MM.1S (cell line): ENCODE data around the gene CTU1.

Experiments
- EZH2 ChIP-seq: fragments of 300-600 bp; sonication (generic); optimal IDR thresholded peaks from 2 replicates; pipeline ENCODE3; 2017; ENCODE audit warnings: low read depth, mild to moderate bottlenecking, antibody characterized with exemption, low read length, mixed read lengths
- TF ChIP-seq, protein P1 (sequence below): fragments of 300-600 bp; sonication (generic); IDR thresholded peaks from 2 replicates; pipeline ENCODE4 v1.5.1; 2016; ENCODE audit warnings: antibody characterized with exemption, low read length, mixed read lengths

- TF ChIP-seq, protein P1, sequence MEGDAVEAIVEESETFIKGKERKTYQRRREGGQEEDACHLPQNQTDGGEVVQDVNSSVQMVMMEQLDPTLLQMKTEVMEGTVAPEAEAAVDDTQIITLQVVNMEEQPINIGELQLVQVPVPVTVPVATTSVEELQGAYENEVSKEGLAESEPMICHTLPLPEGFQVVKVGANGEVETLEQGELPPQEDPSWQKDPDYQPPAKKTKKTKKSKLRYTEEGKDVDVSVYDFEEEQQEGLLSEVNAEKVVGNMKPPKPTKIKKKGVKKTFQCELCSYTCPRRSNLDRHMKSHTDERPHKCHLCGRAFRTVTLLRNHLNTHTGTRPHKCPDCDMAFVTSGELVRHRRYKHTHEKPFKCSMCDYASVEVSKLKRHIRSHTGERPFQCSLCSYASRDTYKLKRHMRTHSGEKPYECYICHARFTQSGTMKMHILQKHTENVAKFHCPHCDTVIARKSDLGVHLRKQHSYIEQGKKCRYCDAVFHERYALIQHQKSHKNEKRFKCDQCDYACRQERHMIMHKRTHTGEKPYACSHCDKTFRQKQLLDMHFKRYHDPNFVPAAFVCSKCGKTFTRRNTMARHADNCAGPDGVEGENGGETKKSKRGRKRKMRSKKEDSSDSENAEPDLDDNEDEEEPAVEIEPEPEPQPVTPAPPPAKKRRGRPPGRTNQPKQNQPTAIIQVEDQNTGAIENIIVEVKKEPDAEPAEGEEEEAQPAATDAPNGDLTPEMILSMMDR: no peak
- TF ChIP-seq EZH2: no peak
Measured at GRCh38 chr19:51144482-51145045, 36.4 kb upstream of the CTU1 start.
